ENCODE results near the gene PRKCA.

Gene PRKCA

DNA sequence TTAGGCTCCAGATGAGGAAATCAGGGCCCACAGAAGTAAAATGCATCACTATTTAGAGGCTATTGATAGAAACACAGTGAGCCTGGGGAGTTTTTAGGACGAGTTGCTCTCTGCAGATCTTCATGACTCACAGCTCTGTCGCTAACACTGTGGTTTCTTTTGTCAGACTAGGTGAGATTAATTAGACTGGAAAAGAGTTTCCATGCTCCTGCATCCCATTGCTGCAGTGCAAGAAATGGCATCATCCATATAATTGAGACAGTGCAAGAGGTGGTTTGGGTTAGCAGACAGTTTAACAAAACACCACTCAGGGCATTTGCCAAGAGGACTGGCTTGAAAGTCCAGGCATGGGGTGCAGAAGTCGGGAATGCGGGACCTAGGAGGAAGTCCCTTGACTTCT lies 333.7 kb downstream of the PRKCA start:
- in situ Hi-C loops (cut with MboI; ENCODE audit: low sequenced_read_pairs): no loop called here

DNA sequence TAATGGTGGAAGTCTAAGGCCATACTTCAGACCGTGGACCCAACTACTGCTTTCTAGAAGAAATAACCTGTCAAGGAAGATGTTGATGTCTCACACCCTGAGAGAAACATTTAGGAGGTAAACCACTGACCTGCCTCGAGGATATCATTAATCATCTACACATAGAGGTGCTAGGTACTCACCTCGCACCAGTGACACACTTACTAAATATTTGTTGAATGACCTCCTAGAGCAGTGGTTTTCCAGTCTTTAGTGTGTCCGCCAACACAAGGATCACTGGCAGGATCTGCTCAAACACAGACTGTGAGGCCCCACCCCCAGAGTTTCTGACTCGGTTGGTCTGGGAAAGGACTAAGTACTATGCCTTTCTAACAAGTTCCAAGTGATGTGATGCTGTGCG lies 335.1 kb downstream of the PRKCA start:
- in situ Hi-C loops (cut with MboI; ENCODE audit: low sequenced_read_pairs): no loop called here

- in situ Hi-C loops (cut with MboI; ENCODE audit: low sequenced_read_pairs): no loop called here
Measured at GRCh38 chr17:66638707-66639479, 336.5 kb downstream of the PRKCA start.

DNA sequence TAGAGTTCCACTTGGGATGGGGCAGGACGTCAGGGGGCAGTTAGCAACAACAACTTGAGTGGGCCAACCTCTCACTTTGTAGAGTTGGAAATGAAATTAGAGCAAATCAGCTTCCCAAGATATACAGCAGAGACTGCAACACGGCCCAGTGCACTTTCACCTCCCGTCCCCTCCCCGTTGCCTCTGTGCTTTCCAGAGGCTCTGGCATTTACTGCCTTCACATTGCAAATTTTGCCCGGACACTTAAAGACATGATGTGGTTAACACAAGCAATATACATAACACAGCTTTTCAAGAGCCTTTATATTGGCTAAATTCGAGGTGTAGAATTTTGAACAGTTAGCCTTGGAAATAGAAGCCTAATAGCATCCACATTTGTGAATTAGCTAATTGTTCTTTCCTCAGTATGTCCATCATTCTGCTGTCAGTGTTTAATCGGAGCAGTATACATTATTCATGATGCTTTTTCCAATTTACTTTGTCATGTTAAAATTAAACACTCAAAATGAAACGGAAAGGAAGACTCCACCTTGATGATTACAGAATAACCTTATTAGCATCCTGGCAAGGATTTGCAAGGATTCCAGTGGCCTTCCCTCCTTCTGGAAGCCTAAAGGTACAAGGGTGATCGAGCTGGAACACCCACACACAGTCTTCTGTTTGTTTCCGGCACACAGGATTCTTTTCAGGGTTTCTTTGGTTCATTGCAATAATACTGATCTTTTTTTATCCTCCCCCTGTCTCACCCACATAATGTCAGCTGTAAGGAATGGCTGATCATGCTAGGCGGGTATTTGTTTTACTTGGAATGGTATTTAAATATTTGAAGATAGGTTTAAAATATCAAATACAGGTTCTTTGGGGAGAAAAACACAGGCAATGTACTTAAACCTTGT lies 341.6 kb downstream of the PRKCA start:
- in situ Hi-C loops (cut with MboI; ENCODE audit: low sequenced_read_pairs): no loop called here

DNA sequence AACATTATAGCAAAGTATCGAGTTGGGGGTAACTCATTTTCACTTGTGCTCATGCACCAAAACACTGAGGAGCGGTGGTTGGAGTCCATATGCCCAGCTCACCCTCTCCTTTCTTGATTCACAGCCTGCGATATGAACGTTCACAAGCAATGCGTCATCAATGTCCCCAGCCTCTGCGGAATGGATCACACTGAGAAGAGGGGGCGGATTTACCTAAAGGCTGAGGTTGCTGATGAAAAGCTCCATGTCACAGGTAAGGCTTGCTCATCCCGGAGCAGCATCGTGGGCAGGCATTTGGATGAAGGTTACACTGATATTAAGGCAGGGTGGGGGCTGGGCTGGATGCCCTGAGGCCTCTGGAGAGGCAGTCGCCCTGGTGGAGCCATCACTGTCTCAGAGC lies 342.8 kb downstream of the PRKCA start:
- in situ Hi-C loops (cut with MboI; ENCODE audit: low sequenced_read_pairs): no loop called here

DNA sequence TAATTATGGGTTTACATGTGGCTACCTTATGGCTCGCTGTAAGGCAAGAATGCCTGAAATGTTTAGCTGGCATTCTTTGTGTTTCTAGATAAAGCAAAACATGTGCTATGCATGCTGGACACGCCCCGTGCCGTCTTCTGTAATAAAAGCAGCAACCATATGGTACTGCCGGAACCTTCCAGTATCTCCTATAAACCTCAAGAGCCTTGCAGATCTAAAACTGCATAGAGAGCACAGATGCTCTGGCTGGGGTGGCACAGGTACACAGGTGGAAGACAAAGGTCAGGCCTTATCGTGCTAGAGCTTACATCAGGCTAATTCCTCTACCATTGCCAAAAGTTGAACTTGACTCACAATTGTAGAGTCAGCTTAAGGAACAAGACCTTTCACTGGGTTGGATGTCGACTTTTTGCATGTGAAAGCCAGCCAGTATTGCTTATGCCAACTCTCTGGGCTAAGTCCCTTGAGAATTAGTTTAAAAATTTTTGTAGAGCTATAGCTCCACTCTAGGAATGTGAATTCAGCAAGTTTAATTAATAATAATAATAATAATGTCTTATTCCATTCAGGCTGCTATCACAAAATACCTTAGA lies 345.1 kb downstream of the PRKCA start:
- in situ Hi-C loops (cut with MboI; ENCODE audit: low sequenced_read_pairs): no loop called here

GRCh38 chr17:66649818-66650543 lies 347.6 kb downstream of the PRKCA start:
- in situ Hi-C loops (cut with MboI; ENCODE audit: low sequenced_read_pairs): no loop called here

GRCh38 chr17:66650544-66650877 lies 348.1 kb downstream of the PRKCA start:
- in situ Hi-C loops (cut with MboI; ENCODE audit: low sequenced_read_pairs): no loop called here

GRCh38 chr17:66652840-66653507 lies 350.6 kb downstream of the PRKCA start:
- in situ Hi-C loops (cut with MboI; ENCODE audit: low sequenced_read_pairs): no loop called here

GRCh38 chr17:66654106-66654740 lies 351.8 kb downstream of the PRKCA start:
- in situ Hi-C loops (cut with MboI; ENCODE audit: low sequenced_read_pairs): no loop called here

DNA sequence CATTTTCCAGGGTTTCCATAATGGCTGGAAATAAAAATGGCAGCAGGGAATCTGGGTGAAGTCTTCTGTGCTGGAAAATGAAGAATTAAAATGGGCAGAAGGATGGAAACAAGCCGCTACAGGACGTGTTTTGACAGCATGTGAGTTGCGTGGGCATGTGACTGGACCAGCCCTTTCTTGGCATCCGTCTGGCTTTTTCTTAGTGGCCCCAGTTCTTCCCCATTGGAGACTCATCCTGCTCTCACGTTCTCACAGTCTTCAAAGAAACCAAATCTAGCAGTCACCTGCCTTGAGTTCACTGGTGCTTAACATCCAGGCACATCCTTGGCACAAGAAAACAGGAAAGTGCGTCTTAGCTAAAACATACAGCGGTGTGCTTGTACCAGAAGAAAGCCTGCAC lies 352.4 kb downstream of the PRKCA start:
- in situ Hi-C loops (cut with MboI; ENCODE audit: low sequenced_read_pairs): no loop called here

DNA sequence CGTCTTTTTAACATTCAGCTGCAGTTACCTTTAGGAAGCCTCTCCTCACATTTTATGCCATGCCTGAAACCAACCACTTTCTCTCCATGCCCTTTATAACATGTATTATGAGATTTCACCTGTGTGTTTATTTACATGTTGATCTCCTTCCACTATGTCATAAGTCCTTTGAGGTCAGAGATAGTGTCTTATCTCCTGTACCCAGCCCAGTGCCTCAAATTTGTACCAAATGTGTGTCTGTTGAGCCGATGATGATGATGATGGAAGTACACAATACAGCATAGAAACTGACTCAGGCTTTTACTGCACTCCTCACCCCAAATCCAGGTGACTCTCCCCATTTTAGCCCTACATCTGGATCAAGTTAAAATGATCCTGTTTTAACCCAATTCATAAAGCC lies 353.0 kb downstream of the PRKCA start:
- in situ Hi-C loops (cut with MboI; ENCODE audit: low sequenced_read_pairs): no loop called here

GRCh38 chr17:66655861-66656260 lies 353.4 kb downstream of the PRKCA start:
- in situ Hi-C loops (cut with MboI; ENCODE audit: low sequenced_read_pairs): no loop called here

DNA sequence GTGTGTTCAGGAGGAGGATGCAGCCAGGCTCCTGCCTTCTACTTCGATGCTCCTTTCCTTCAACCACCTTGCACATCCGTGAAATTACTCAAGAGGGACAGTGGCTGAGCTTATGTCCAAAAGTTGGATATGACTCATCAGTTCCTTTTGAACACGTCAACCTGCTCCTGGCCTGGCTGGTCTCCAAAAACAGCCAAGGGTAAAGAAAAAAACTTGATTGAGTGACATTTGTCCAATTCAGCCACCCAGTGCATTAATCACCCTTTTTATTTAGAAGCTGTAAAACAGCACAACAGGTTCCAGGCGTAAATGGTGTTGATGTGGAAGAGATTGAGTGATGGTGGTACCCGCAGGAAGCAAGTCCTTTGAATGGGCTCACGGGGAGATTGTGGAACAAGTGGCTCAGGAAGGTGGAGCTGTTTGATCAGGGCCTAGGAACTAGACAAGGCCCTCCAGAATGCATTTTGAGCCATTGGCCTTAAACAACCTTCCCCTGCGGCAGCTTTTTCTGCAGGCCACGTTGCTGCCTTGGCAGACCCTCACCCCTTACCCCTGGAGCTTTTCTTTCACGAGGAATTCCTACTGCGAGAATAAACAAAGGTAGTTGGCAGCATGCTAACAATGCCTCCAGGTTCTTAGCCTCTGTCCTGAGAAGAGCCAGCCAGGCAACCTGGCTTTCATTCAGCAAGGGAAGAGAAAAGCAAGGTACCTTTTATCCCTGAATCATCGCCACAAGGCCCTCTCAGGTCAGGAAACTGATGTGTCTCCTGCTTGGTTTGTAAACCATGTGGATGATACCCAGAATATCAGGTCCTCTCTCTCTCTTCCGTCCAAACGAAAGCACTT lies 359.2 kb downstream of the PRKCA start:
- in situ Hi-C loops (cut with MboI; ENCODE audit: low sequenced_read_pairs): no loop called here

- in situ Hi-C loops (cut with MboI; ENCODE audit: low sequenced_read_pairs): no loop called here
Measured at GRCh38 chr17:66662496-66662895, 360.1 kb downstream of the PRKCA start.

- in situ Hi-C loops (cut with MboI; ENCODE audit: low sequenced_read_pairs): no loop called here
Measured at GRCh38 chr17:66663041-66663606, 360.7 kb downstream of the PRKCA start.

DNA sequence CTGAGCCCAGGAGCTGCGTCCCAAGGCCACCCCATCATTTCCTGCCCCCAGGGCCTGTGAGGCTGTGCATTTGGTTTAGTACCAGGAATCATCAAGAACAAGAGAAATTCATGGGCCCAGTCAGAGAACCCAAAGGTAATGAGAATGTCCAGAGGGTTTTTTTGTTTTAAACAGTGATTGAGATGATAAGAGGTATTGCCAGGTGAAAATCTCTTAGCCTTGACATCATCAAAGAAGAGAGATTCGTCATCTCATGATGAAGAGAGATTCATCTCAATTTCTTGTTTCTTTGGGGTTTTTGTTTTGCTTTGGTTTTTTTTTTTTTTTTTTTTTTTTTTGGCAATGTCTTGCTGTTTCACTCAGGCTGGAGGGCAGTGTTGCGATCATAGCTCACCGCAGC lies 361.9 kb downstream of the PRKCA start:
- in situ Hi-C loops (cut with MboI; ENCODE audit: low sequenced_read_pairs): no loop called here

DNA sequence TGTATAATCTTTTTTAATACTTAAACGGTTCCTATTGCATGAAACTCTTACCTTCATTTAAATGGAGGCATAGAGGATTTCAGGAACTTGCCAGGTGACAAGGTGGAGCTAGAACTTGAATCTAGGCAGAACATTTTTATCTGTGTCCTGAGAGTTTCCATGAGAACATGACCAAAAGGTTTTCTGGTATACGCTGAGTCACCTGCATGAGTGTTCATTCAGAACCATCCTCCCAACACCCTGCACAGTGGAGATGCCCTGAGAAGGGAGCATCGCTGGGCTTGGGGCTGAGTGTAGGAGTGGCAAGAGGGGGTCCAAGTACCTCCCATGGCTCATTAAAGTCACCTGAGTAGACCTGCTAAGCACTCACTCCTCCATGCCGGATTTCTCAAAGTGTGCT lies 362.8 kb downstream of the PRKCA start:
- in situ Hi-C loops (cut with MboI; ENCODE audit: low sequenced_read_pairs): no loop called here

DNA sequence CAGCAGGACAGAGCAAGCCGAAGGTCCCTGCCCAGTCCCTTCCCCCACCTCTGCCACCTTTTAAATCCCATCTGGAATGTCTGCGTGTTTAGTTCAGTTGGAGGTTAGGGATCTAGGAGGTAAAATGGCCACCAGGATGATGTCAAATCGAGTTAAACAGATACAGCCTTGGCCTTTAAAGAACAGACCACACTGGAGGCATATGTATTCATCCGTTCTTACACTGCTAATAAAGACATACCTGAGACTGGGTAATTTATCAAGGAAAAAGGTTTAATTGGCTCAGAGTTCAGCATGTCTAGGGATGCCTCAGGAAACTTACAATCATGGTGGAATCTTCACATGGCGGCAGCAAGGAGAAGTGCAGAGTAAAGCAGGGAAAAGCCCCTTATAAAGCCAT lies 364.7 kb downstream of the PRKCA start:
- in situ Hi-C loops (cut with MboI; ENCODE audit: low sequenced_read_pairs): no loop called here
